Karpas-422 (cell line): ENCODE data around the gene PPM1N. TPM values are rescaled to one million over a fixed set of nuclear protein-coding genes. Genes with fewer than 3 reads are reported as not detected.

Source experiments
- DNase-seq: peaks from one replicate; pipeline ENCODE4 v3.0.0-alpha.2; 2015
- H2AFZ ChIP-seq: fragments of 200-600 bp; sonication (generic); 2 replicates; pipeline ENCODE4 v1.6.1; 2014; ENCODE audit warnings: antibody characterized with exemption, low read length, mixed read lengths
- H3K27ac ChIP-seq: fragments of 200-600 bp; sonication (generic); 2 replicates; pipeline ENCODE4 v1.5.1; 2014; ENCODE audit warnings: mild to moderate bottlenecking, low read length, moderate library complexity
- H3K27me3 ChIP-seq: fragments of 200-600 bp; sonication (generic); 2 replicates; pipeline ENCODE4 v1.6.1; 2014; ENCODE audit warnings: low read length, mixed read lengths
- H3K36me3 ChIP-seq: fragments of 200-600 bp; sonication (generic); 2 replicates; pipeline ENCODE4 v1.6.1; 2014; ENCODE audit warnings: low read length, mixed read lengths; ENCODE audit not compliant: insufficient read depth
- H3K4me1 ChIP-seq: fragments of 200-600 bp; sonication (generic); 2 replicates; pipeline ENCODE4 v1.6.1; 2014; ENCODE audit warnings: mild to moderate bottlenecking, low read length, mixed read lengths
- H3K4me2 ChIP-seq: fragments of 200-600 bp; sonication (generic); 2 replicates; pipeline ENCODE4 v1.6.1; 2014; ENCODE audit warnings: low read length, low read depth, mild to moderate bottlenecking; ENCODE audit not compliant: poor library complexity, severe bottlenecking
- H3K4me3 ChIP-seq: fragments of 200-600 bp; sonication (generic); 2 replicates; pipeline ENCODE4 v1.5.1; 2014; ENCODE audit warnings: mild to moderate bottlenecking, antibody characterized with exemption, low read length, mixed read lengths
- H3K79me2 ChIP-seq: fragments of 200-600 bp; sonication (generic); 2 replicates; pipeline ENCODE4 v1.6.1; 2014; ENCODE audit warnings: mild to moderate bottlenecking, low read length, mixed read lengths
- H3K9ac ChIP-seq: fragments of 200-600 bp; sonication (generic); 2 replicates; pipeline ENCODE4 v1.6.0; 2014; ENCODE audit warnings: low read length
- H3K9me2 ChIP-seq: fragments of 200-600 bp; sonication (generic), shearing (Covaris generic); replicated peaks from 2 replicates; pipeline ENCODE4 v1.6.0; 2014; ENCODE audit warnings: mild to moderate bottlenecking, low read length, moderate library complexity; ENCODE audit not compliant: insufficient read depth
- H3K9me3 ChIP-seq: fragments of 300-700, 200-600 bp; sonication (generic); 2 replicates; pipeline ENCODE4 v1.6.1; 2014; ENCODE audit warnings: low read length, mixed read lengths
- H4K20me1 ChIP-seq: fragments of 200-600 bp; sonication (generic); 2 replicates; pipeline ENCODE4 v1.6.1; 2014; ENCODE audit warnings: mild to moderate bottlenecking, antibody characterized with exemption, low read length, low read depth; ENCODE audit not compliant: insufficient read depth
- total RNA-seq: library from RNA; depleted of rRNA; stranded (reverse); fragments of >200 nt; shearing (Covaris generic); gene quantifications from 2 replicates; pipeline ENCODE4 v1.2.3, GENCODE V29; 2014; ENCODE audit warnings: low replicate concordance; rRNA removed

PPM1N gene, protein sequence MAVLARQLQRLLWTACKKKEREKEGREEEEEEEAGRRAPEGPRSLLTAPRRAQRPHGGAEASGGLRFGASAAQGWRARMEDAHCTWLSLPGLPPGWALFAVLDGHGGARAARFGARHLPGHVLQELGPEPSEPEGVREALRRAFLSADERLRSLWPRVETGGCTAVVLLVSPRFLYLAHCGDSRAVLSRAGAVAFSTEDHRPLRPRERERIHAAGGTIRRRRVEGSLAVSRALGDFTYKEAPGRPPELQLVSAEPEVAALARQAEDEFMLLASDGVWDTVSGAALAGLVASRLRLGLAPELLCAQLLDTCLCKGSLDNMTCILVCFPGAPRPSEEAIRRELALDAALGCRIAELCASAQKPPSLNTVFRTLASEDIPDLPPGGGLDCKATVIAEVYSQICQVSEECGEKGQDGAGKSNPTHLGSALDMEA
- 0.71 and 8.0 TPM in 2 replicates for total RNA-seq

GRCh38 chr19:45498411-45499195 lies at the start of gene PPM1N:
Gene PPM1N (plus strand): TSS chr19:45498443. CDS start chr19:45498473, 30 bp downstream.
- Histone ChIP-seq H4K20me1 (0 out of 2 replicates have a peak, but pooled peaks cover 4% of the 10 kb centered on the region), H2AFZ (peak within 1 kb of the TSS; percentile 71; the same call in 1 of the 2 replicates), H3K79me2 (no peaks in the 10 kb centered on the region), H3K27ac (no peak within 1 kb of the TSS), H3K9me2 (no peaks in the 10 kb centered on the region), H3K27me3 (no peaks in the 10 kb centered on the region), H3K4me1 (peaks cover 32% of the 10 kb centered on the region), H3K4me2 (peak within 1 kb of the TSS; percentile 77), H3K36me3 (0 out of 2 replicates have a peak, but pooled peaks cover 3% of the 10 kb centered on the region), H3K9ac (peak within 1 kb of the TSS; percentile 67), H3K9me3 (no peaks in the 10 kb centered on the region), H3K4me3 (peak within 1 kb of the TSS; percentile 67)
- DNase-seq = peak; percentile 91

- H3K36me3 ChIP-seq = no peaks in the 10 kb centered on the region
- H3K4me3 ChIP-seq = peak overlapping the region; percentile 85; the same call in 1 of the 2 replicates
- H3K27ac ChIP-seq = no peak overlapping the region
- H3K4me2 ChIP-seq = peak overlapping the region; percentile 88
- DNase-seq = no peak
- peaks cover 10% of the 10 kb centered on the region; the same call in 1 of the 2 replicates for H3K79me2 ChIP-seq
- H2AFZ ChIP-seq = no peak overlapping the region
- 0 out of 2 replicates have a peak, but pooled peaks cover 3% of the 10 kb centered on the region for H3K27me3 ChIP-seq
- H4K20me1 ChIP-seq = no peaks in the 10 kb centered on the region
- H3K9ac ChIP-seq = peak overlapping the region; percentile 86
- peaks cover 39% of the 10 kb centered on the region for H3K4me1 ChIP-seq
- no peaks in the 10 kb centered on the region for H3K9me2 ChIP-seq
- H3K9me3 ChIP-seq = no peaks in the 10 kb centered on the region
Observed at GRCh38 chr19:45448887-45449299, 49.4 kb upstream of the PPM1N start.

DNA sequence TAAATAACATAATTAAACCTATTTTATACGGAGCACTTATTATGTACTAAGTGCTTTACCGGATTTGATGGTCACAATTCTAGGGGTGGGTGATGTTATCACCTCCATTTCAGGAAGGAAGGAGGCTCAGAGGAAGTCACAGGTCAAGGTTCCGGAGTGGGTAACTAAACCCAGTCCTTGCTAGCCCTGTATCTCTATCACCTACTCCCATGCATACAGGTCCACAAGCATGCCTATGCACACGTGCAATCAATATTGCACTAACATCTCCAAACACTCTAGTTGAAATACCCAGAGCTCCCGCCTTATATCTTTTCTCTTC lies 48.3 kb upstream of the PPM1N start:
- Histone ChIP-seq H2AFZ (peak overlapping the region; percentile 60; the same call in 1 of the 2 replicates), H3K9me3 (no peaks in the 10 kb centered on the region), H3K4me2 (peak overlapping the region; percentile 88), H4K20me1 (no peaks in the 10 kb centered on the region), H3K27ac (peak overlapping the region; percentile 70), H3K27me3 (0 out of 2 replicates have a peak, but pooled peaks cover 3% of the 10 kb centered on the region), H3K9ac (peak overlapping the region; percentile 86), H3K36me3 (no peaks in the 10 kb centered on the region), H3K4me3 (peak overlapping the region; percentile 85), H3K4me1 (peaks cover 31% of the 10 kb centered on the region), H3K79me2 (peaks cover 10% of the 10 kb centered on the region; the same call in 1 of the 2 replicates), H3K9me2 (no peaks in the 10 kb centered on the region)
- peak; percentile 82 for DNase-seq

DNA sequence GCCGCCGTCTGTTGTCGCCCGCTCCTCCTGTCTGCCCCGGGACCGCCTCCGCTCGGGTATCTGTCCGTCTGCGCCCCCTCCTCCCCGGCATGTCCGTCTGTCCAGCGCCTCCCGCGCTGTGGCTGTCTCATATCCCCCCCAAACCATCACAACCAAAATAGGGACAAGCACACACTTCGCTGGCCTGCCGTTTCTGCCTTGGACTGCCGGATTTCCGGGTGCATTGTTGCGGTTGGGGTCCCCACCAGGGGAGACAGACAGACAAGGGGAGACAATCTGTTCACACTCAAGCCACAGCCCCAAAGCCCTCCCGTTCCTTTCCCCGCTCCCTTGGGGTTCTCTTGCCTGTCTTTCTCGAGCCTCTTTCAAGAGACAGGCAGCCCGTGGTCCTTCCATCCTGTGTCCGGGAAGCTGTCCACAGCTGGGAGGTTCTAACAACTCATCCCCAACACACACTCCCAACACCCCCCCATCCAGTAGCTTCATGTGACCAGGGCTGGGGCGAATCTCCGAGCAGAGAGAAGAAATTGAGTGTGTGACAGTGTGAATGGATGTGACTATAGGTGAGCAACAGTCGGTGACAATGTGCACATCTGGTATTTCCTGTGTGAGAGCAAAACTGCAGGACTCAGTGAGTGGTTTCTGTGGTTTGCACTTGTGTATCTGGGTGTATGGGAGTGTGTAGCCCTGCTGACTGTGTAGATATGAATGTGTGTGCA lies 47.0 kb upstream of the PPM1N start:
- Histone ChIP-seq H2AFZ (peak overlapping the region; percentile 99), H3K79me2 (peaks cover 10% of the 10 kb centered on the region; the same call in 1 of the 2 replicates), H3K4me3 (peak overlapping the region; percentile 94), H3K9me2 (no peaks in the 10 kb centered on the region), H3K9me3 (no peaks in the 10 kb centered on the region), H3K27me3 (0 out of 2 replicates have a peak, but pooled peaks cover 3% of the 10 kb centered on the region), H3K36me3 (no peaks in the 10 kb centered on the region), H3K4me1 (peaks cover 30% of the 10 kb centered on the region), H3K27ac (no peak overlapping the region), H4K20me1 (no peaks in the 10 kb centered on the region), H3K4me2 (peak overlapping the region; percentile 99), H3K9ac (peak overlapping the region; percentile 89)
- DNase-seq = peak; percentile 63

DNA sequence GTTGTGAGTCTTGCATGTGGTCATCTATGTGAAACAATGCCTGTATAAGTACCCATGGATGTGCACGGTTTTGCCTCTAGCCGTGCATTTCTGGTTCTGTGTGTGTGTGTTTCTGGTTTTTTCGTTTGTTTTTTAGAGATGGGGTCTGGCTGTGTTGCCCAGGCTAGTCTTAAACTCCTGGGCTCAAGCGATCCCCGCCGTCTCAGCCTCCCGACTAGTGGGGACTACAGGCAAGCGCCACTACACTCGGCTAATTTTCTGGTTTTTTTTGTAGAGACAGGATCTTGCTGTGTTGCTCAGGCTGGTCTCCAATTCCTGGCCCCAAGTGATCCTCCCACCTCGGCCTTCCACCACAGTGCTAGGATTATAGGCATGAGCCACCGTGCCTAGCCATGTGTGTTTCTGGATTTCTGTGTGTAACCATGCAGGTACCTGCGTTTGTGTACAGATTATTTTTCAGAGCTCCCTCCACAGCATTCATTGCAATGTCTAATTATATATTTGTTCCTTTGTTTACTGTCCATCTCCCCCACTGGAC lies 46.3 kb upstream of the PPM1N start:
- no peaks in the 10 kb centered on the region for H4K20me1 ChIP-seq

DNA sequence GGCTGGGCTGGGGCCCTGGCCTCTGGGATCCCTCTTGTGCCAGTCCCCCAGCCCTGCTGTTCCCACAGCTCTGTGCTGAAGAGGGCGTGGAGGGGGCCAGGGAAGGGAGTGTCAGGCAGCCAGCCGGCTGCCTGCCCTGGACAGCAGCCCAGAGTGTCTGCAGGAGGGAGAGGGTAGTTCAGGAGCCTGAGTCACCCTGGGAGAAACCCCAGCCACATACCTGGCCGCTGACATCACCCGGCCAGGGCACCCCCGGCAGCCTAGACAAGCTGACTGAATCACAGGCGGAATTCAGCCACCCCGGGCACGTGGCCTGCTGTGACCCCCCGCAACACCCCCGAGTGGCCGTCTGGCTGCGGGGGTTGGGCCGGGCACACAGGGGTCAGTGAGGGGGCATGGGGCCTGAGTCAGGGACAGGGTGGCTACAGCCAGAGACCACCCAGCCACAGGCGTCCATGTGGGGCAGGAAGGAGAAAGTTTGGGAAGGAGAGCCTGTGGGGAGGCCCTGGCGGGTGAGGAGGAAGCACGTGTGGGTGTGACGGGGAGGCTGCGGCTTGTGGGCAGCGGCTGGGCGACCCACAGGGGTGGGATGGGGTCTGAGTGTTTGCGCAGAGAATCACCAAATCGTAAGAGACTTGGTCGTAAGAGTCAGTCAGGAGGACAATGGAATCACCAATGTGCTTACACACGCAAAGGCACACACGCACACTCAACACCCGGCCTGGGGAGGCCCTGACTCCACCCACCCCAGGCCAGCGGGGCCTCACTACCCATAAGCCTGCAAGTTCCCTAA lies 42.3 kb upstream of the PPM1N start:
- Histone ChIP-seq H3K27ac (no peak overlapping the region), H4K20me1 (no peaks in the 10 kb centered on the region), H3K4me1 (peaks cover 23% of the 10 kb centered on the region), H2AFZ (no peak overlapping the region; the same call in 1 of the 2 replicates), H3K36me3 (no peaks in the 10 kb centered on the region), H3K9me3 (no peaks in the 10 kb centered on the region), H3K4me3 (no peak overlapping the region), H3K27me3 (0 out of 2 replicates have a peak, but pooled peaks cover 3% of the 10 kb centered on the region), H3K4me2 (no peak overlapping the region), H3K9ac (peak overlapping the region; percentile 17; the same call in 1 of the 2 replicates), H3K9me2 (no peaks in the 10 kb centered on the region), H3K79me2 (no peaks in the 10 kb centered on the region)
- DNase-seq = no peak

More for the DNA sequence above, 46.3 kb upstream of the PPM1N start:
- Histone ChIP-seq H3K27me3 (0 out of 2 replicates have a peak, but pooled peaks cover 3% of the 10 kb centered on the region), H3K9me3 (no peaks in the 10 kb centered on the region), H3K36me3 (no peaks in the 10 kb centered on the region), H2AFZ (0 out of 2 replicates have a peak overlapping the region, but pooled peaks have one; percentile 99), H3K9me2 (no peaks in the 10 kb centered on the region), H3K79me2 (peaks cover 10% of the 10 kb centered on the region; the same call in 1 of the 2 replicates), H3K4me1 (peaks cover 33% of the 10 kb centered on the region), H3K27ac (no peak overlapping the region), H3K9ac (no peak overlapping the region), H3K4me2 (peak overlapping the region; percentile 99), H3K4me3 (peak overlapping the region; percentile 94; the same call in 1 of the 2 replicates)
- DNase-seq = no peak

DNA sequence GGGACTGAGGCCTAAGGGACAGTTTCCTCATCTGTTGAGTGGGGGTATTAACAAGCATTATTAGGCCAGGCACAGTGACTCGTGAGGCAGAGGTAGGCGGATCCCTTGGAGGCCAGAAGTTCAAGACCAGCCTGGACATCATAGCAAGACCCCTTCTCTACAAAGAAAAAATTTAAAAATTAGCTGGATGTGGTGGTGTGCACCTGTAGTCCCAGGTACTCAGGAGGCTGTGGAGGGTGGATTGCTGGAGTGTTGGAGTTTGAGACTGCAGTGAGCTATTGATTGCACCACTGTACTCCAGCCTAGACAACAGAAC lies 41.8 kb upstream of the PPM1N start:
- H3K4me2 ChIP-seq = no peak overlapping the region
- H3K4me1 ChIP-seq = peaks cover 20% of the 10 kb centered on the region
- H3K27me3 ChIP-seq = 0 out of 2 replicates have a peak, but pooled peaks cover under 1% of the 10 kb centered on the region
- no peak overlapping the region for H3K9ac ChIP-seq
- H3K9me2 ChIP-seq = no peaks in the 10 kb centered on the region
- H3K9me3 ChIP-seq = no peaks in the 10 kb centered on the region
- H4K20me1 ChIP-seq = no peaks in the 10 kb centered on the region
- H3K27ac ChIP-seq = no peak overlapping the region
- no peaks in the 10 kb centered on the region for H3K36me3 ChIP-seq
- no peak overlapping the region for H3K4me3 ChIP-seq
- no peak overlapping the region; the same call in 1 of the 2 replicates for H2AFZ ChIP-seq
- no peak for DNase-seq
- no peaks in the 10 kb centered on the region for H3K79me2 ChIP-seq
